Stimulated activated CD4-positive, alpha-beta T cell treated with anti-CD3 and anti-CD28 coated beads, Interleukin-2, amount 100 ng/mL, for 4 hours (primary cell): ENCODE measurements around the gene IL1RAPL1.
"Not testable (repeated sequence)": the region's sequence is repeated elsewhere in the genome, so short reads cannot be mapped to it uniquely, and the experiment has no call there.

ENCODE experiments used
- DNase-seq: peaks from one replicate; pipeline ENCODE4 v3.0.0-alpha.2; 2020; ENCODE audit warnings: low read depth

IL1RAPL1 gene

GRCh38 chrX:29275928-29276327 lies 688.7 kb downstream of the IL1RAPL1 start:
- DNase-seq = no peak

- no peak for DNase-seq
Observed at GRCh38 chrX:29281078-29281742, 694.0 kb downstream of the IL1RAPL1 start.

GRCh38 chrX:29285664-29286063 lies 698.4 kb downstream of the IL1RAPL1 start:
- DNase-seq = no peak

GRCh38 chrX:29295987-29296680 lies 708.9 kb downstream of the IL1RAPL1 start:
- DNase-seq = no peak

- DNase-seq = no peak
Observed at GRCh38 chrX:29297171-29297800, 710.0 kb downstream of the IL1RAPL1 start.

GRCh38 chrX:29299684-29300083 lies 712.4 kb downstream of the IL1RAPL1 start:
- DNase-seq = no peak

- no peak for DNase-seq
Observed at GRCh38 chrX:29308726-29309125, 721.5 kb downstream of the IL1RAPL1 start.

GRCh38 chrX:29315931-29316330 lies 728.7 kb downstream of the IL1RAPL1 start:
- no peak for DNase-seq

- no peak for DNase-seq
Observed at GRCh38 chrX:29318012-29318411, 730.8 kb downstream of the IL1RAPL1 start.

- not testable (repeated sequence) for DNase-seq
Observed at GRCh38 chrX:29332429-29332828, 745.2 kb downstream of the IL1RAPL1 start.

- DNase-seq = not testable (repeated sequence)
Observed at GRCh38 chrX:29333091-29333490, 745.8 kb downstream of the IL1RAPL1 start.

- no peak for DNase-seq
Observed at GRCh38 chrX:29348288-29348687, 761.0 kb downstream of the IL1RAPL1 start.

- DNase-seq = no peak
Observed at GRCh38 chrX:29359276-29359675, 772.0 kb downstream of the IL1RAPL1 start.

- not testable (repeated sequence) for DNase-seq
Observed at GRCh38 chrX:29374765-29375164, 787.5 kb downstream of the IL1RAPL1 start.

- DNase-seq = no peak
Observed at GRCh38 chrX:29376584-29376983, 789.3 kb downstream of the IL1RAPL1 start.

GRCh38 chrX:29382811-29383210 lies 795.6 kb downstream of the IL1RAPL1 start:
- DNase-seq = no peak

- no peak for DNase-seq
Observed at GRCh38 chrX:29388509-29388908, 801.3 kb downstream of the IL1RAPL1 start.

GRCh38 chrX:29397506-29397905 lies 810.3 kb downstream of the IL1RAPL1 start:
- no peak for DNase-seq

- no peak for DNase-seq
Observed at GRCh38 chrX:29407357-29407756, 820.1 kb downstream of the IL1RAPL1 start.

GRCh38 chrX:29419774-29420553 lies 832.7 kb downstream of the IL1RAPL1 start:
- DNase-seq = no peak

GRCh38 chrX:29422034-29422433 lies 834.8 kb downstream of the IL1RAPL1 start:
- no peak for DNase-seq

- no peak for DNase-seq
Observed at GRCh38 chrX:29431895-29432294, 844.6 kb downstream of the IL1RAPL1 start.
